ENCODE measurements around the gene ARIH1.

Gene ARIH1

DNA sequence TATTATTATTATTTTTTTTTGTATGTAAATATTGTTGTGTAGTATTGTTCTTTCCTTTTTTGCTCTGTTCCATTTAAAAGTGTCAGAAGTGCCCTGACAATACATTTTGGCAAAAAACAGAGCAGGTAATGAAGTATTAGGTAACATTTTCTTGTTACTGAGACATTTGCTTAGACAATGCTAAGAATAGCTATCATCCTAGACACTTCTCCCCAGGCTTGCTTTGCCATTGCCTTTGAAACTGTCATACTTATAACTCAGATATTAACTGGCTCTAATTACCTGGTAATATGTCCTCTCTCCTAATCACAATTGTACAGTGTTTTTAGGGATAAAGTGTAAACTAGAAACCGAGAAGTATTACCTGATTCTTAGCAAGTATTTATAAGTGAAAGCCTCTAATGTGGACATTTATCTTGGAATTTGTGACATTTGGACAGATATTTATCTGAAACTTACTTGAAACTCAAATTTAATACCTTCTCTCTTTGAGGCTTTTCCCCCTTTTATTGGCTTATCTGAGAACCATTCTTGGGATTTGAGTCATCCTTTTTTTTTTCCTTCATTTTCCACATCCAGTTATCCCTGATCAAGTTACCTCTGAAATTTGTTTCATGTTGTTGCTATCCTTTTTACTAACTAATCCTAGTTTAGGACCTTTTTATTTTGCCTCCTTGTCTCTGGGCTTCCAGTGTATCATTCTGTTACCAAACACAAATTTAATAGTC, 13.1 kb downstream of the ARIH1 start:
- DNase-seq: no peak

- DNase-seq: no peak
Measured at GRCh38 chr15:72488558-72488957, 14.4 kb downstream of the ARIH1 start.

GRCh38 chr15:72489943-72490554, 15.9 kb downstream of the ARIH1 start:
- DNase-seq: no peak

GRCh38 chr15:72491768-72492167, 17.6 kb downstream of the ARIH1 start:
- no peak for DNase-seq

GRCh38 chr15:72492733-72493132, 18.6 kb downstream of the ARIH1 start:
- DNase-seq: no peak

- no peak for DNase-seq
Measured at GRCh38 chr15:72493220-72493619, 19.1 kb downstream of the ARIH1 start.

- DNase-seq: no peak
Measured at GRCh38 chr15:72495007-72495406, 20.9 kb downstream of the ARIH1 start.

DNA sequence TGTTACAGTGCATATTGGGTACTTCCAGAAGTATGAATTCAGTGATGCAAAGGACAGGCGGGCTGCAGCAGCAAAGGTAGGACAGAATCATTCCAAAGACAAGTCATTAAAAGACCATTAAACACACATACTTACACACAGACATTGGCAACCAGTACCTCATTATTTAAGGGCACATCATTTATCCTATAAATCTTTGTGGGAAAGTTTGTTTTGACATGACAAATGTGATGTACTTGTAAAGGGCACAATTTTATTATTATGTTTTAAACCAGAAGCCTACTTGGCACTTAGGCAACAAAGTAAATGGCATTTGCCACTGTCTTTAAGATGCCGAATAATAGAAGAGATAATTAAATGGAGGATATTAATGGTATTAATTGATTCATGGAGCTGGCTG, 22.7 kb downstream of the ARIH1 start:
- DNase-seq: no peak

GRCh38 chr15:72497402-72497801, 23.3 kb downstream of the ARIH1 start:
- DNase-seq: no peak

DNA sequence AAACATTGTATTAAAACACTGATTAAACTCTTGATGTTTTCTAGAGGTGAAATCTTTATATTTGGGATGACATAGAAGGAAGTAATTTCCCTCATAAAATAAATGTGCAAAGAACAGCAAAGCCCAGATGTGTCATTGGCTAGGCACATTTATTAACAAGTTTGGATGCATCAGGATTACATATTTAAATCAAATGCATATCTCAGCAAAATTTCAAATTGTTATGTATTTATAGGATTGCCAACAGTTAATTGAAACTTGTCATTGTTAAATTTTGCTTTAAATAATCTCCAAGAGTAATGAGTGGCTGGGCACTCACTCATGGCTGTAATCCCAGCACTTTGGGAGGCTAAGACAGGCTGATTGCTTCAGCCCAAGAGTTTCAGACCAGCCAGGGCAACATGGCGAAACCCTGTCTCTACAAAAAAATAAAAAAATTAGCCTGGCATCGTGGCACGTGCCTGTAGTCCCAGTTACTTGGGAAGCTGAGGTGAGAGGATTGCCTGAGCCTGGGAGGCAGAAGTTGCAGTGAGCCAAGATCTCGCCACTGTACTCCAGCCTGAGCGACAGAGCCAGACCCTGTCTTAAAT, 28.2 kb downstream of the ARIH1 start:
- no peak for DNase-seq

DNA sequence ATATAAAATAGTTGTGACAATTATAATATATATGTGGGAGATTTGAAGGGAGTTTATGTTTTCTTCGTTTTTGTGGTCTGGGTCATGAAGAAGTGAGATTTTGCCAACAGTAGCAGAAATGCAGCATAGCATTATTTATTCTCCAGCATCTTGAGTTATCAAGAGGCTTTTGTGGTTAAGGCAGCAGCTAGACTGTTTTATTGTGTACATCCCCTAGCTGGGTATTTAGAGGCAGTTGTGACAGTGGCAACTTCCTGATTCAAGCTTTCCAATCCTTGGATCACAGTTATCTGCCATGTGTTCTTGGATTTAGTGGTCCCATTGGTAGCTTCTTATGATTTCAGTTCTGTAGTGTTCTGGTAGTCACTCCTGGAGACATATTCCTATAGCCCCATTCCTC, 29.0 kb downstream of the ARIH1 start:
- DNase-seq: no peak

DNA sequence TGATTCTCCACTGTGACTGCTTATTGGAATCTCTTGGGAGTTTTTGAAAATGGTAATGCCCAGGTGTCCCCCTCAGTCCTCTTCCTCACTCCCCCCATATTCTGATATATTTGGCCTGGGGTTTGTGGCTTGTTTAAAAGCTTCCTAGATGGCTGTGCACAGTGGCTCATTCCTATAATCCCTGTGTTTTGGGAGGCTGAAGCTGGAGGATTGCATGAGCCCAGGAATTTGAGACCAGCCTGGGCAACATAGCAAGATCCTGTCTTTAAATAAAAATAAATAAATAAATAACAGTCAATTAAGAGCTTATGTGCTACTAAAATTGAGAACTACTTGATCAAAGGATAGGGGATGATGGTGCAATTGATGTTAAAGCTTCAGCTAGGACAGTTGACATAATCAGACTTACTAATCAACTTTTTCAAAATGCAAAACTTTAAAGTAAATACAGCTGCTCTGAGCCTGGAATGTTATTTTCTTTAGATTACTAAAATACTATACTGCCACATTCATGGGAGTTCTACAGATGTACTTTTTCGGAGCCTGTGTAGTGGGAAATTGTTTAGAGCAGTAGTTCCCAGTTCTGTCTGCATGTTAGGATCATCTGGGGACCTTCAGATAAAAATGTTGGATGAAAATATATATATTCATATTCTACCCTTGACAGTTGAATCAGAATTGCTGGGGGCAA, 33.4 kb downstream of the ARIH1 start:
- no peak for DNase-seq

- DNase-seq: no peak
Measured at GRCh38 chr15:72509484-72509883, 35.4 kb downstream of the ARIH1 start.

GRCh38 chr15:72511536-72511935, 37.4 kb downstream of the ARIH1 start:
- DNase-seq: no peak

DNA sequence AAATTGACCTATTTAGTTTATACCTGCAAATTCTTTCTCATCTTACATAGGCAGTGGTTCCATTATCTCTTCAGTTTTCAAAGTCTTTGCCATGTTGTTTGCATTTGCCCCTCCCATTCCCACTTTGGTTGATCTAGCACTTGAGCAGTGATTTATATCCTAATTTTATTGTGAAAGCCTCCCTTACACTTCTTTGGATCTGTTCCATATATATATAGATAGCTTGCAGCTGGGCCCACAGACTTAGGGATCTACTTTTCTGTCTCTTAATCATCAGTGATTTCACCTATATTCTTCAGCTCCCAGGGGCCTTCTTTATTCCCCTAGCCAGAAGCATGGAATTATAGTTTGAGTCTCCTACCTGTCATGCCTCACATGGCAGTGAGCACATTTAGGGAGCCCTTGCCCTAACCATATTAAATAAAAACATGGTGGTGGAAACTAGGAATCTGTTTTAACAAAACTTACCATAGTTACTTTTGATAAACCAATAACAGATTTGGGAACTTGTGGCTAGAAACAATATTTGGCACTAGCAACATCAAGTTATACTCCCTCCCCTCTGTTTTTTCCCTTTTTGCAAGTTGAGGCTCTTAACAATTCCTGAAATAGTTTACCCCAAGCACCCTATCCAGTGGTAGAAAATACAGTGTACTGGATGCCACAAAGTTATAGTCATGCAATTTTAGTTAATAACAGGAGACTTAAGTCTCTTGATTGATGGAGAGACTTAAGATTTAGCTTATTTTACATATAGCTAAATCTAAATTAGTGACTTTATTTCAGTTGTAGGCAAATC, 41.7 kb downstream of the ARIH1 start:
- no peak for DNase-seq

DNA sequence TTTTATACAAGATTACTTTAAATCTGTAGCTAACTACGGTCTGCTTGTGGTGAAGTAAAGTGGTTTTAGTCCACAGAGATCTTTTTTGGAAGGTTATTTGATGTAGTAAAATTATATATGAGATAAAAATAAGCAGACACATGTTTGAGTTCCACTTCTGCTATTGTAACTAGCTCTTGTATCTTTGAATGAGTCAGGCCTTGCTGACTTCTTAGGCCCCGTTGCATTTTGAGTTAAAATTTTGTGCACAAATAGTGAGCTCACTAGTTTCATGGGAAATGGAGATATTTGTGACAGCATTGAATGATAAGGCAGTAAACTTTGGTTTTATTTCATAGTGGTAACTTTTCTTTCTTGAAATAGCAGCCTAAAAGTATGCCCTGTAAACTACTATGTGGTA, 42.6 kb downstream of the ARIH1 start:
- DNase-seq: no peak

DNA sequence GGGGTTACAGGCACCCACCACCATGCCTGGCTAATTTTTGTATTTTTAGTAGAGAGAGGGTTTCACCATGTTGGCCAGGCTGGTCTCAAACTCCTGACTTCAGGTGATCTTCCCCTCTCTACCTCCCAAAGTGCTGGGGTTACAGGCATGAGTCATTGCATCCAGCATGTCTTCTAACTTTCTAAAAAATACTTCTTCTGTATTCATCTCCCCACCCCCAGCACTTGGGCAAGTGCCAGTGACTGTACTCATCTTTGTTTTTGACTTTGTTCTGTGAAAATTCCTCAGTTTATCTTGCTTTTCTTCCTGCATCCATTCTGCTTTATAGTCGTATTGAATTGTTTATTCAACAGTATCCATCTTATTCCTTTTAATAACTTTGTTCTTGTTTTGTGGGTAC, 47.6 kb downstream of the ARIH1 start:
- no peak for DNase-seq

- DNase-seq: no peak
Measured at GRCh38 chr15:72532991-72533601, 59.0 kb downstream of the ARIH1 start.

- peak; percentile 34 for DNase-seq
Measured at GRCh38 chr15:72534523-72534922, 60.4 kb downstream of the ARIH1 start.

- no peak for DNase-seq
Measured at GRCh38 chr15:72535911-72536310, 61.8 kb downstream of the ARIH1 start.

DNA sequence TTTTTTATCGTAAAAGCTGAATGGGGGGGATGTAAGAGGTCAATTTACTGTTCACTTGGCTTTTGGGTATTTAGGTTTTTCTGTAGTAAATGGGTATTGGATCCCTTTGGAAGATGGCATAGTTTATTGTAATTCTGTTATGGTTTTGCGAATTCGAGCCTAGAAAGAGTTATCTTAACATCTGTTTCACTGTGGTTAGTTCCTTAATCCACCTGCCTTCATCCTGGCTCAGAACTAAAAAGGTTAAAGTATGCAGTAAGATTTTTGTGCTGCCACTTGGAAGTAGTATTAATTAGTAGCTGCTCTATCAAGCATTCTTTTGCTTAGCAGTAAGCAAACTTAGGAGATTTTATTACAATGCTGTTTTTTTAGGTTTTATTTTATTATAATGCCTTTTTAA, 62.4 kb downstream of the ARIH1 start:
- DNase-seq: no peak

- DNase-seq: no peak
Measured at GRCh38 chr15:72538931-72539330, 64.8 kb downstream of the ARIH1 start.
